ENCODE results near the gene PCDHGA10. TPM values are rescaled to one million over a fixed set of nuclear protein-coding genes. Genes with fewer than 3 reads are reported as not detected.

The PCDHGA10 gene
- total RNA-seq (under 1 TPM; 0.10 to 0.53 (median 0.32) TPM), total RNA-seq (0 to 1.9 (median 0.25) reads per million in 29 experiments)
- 0.41 TPM for total RNA-seq (2013)

DNA sequence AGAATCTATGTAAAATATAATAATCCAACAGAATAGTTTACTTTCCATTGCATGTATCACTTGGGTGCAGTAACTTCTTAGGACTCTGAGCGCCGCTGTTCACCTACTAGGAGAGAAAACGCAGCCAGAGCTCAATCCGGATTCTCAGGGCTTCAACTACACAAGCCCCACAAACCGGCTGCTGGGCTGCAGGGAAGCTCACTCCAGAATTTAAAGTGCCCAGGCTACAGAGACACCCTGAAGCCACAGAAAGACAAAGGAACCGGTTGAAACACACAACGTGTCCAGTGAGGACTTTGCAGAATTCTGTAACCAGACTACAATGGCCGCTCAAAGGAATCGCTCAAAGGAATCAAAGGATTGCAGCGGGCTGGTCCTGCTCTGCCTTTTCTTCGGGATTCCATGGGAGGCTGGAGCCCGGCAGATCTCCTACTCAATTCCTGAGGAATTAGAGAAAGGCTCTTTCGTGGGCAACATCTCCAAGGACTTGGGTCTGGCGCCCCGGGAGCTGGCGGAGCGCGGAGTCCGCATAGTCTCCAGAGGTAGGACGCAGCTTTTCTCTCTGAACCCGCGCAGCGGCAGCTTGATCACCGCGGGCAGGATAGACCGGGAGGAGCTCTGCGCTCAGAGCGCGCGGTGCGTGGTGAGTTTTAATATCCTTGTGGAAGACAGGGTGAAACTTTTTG is at the start of gene PCDHGA10:
Gene PCDHGA10, plus strand, starts transcription at position 134 of the 686 bp plus-strand sequence. Its CDS starts 189 bp downstream, at position 323.
- peak within 1 kb of the TSS; percentile 34 for H3K27ac Mint-ChIP-seq
- no peaks in the 10 kb centered on the region for H3K36me3 ChIP-seq (ENCODE audit: control insufficient read depth in 2 of 2, extremely low read depth in 1 of 2, insufficient read depth in 1 of 2, low read length in 1 of 2)
- peaks cover 22 to 35% (median 23%) of the 10 kb centered on the region in 3 donors for H3K4me1 Mint-ChIP-seq

DNA sequence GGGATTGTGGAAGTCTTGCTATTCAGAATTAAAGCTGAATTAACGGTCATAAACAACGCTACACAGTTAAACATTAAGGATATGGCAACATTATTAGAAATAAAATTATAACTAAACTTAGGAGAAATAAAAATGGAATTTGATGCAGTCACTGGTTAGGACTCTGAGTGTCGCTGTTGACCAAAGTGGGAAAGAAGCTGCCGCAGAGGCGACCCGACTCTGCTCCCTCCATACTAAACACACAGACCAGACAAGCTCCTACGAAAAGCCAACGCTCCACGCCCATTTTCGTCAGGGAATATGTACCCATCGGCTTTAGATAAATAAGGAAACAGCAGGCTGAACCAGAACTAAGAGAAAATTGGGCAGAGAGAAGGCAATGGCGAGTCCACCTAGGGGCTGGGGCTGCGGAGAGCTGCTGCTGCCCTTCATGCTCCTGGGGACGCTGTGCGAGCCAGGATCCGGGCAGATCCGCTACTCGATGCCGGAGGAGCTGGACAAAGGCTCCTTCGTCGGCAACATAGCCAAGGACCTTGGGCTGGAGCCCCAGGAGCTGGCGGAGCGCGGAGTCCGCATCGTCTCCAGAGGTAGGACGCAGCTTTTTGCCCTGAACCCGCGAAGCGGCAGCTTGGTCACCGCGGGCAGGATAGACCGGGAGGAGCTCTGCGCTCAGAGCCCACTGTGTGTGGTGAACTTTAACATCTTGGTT is 48.7 kb upstream of the PCDHGA10 start, which contains the start of gene PCDHGA5:
Gene PCDHGA5, plus strand, starts transcription at position 211 of the 709 bp plus-strand sequence. Its CDS starts 169 bp downstream, at position 380.
- no peak for DNase-seq
- peaks cover 0 to 2% (median 0%) of the 10 kb centered on the region in 3 donors for H3K4me1 Mint-ChIP-seq
- Histone ChIP-seq H3K9me3 (peaks cover 11% of the 10 kb centered on the region), H3K4me3 (ENCODE audit: control insufficient read depth in 1 of 2, extremely low read depth in 1 of 2, low read length in 1 of 2) (peak within 1 kb of the TSS in 1 of 2 donors; percentile 44), H3K4me1 (ENCODE audit: control insufficient read depth in 1 of 2, extremely low read depth in 1 of 2, insufficient read depth in 2 of 2, low read length in 2 of 2) (no peaks in the 10 kb centered on the region), H3K27me3 (replicated peaks in 1 of 2; ENCODE audit: control insufficient read depth in 2 of 2, extremely low read depth in 1 of 2, insufficient read depth in 2 of 2, low read length in 1 of 2) (peaks cover 39 to 48% of the 10 kb centered on the region in 2 experiments), H3K27ac (ENCODE audit: low read length) (no peak within 1 kb of the TSS), H3K36me3 (ENCODE audit: control insufficient read depth in 2 of 2, extremely low read depth in 1 of 2, insufficient read depth in 1 of 2, low read length in 1 of 2) (peaks cover 0 to 4% of the 10 kb centered on the region in 2 donors)
- H3K36me3 Mint-ChIP-seq = peaks cover 20% of the 10 kb centered on the region
- POLR2A ChIA-PET = no interaction called here
- peak within 1 kb of the TSS in 1 of 3 donors; percentile 11 for H3K4me3 Mint-ChIP-seq
- WGBS (ENCODE audit: insufficient coverage) = 36% methylated on average over 27 of the region's 34 CpGs
- H3K9me3 Mint-ChIP-seq = peaks cover 19 to 44% (median 41%) of the 10 kb centered on the region in 3 donors
- ATAC-seq (replicated peaks in 1 of 4) = no peak
- H3K27ac Mint-ChIP-seq = no peak within 1 kb of the TSS
- H3K27me3 Mint-ChIP-seq = peaks cover 66 to 84% of the 10 kb centered on the region in 2 donors
- CTCF ChIA-PET = no interaction called here

More for the DNA sequence above, at the start of gene PCDHGA10:
- no peaks in the 10 kb centered on the region for H3K9me3 ChIP-seq
- H3K27ac ChIP-seq (ENCODE audit: low read length) = no peak within 1 kb of the TSS
- Mint-ChIP-seq H3K9me3 (peaks cover 20 to 23% (median 21%) of the 10 kb centered on the region in 3 donors), H3K36me3 (peaks cover 18% of the 10 kb centered on the region), H3K4me3 (peak within 1 kb of the TSS; percentile 77 to 85 (median 78)), H3K27me3 (peaks cover 57 to 80% of the 10 kb centered on the region in 2 donors)
- 16% methylated on average over 23 of the region's 31 CpGs for whole genome bisulfite sequencing (ENCODE audit: insufficient coverage)
- peaks cover 0 to 18% of the 10 kb centered on the region in 2 experiments for H3K4me1 ChIP-seq (ENCODE audit: control insufficient read depth in 1 of 2, extremely low read depth in 1 of 2, insufficient read depth in 2 of 2, low read length in 2 of 2)
- H3K4me3 ChIP-seq (ENCODE audit: control insufficient read depth in 1 of 2, extremely low read depth in 1 of 2, low read length in 1 of 2) = peak within 1 kb of the TSS; percentile 41 to 68
- ChIA-PET POLR2A (interaction anchor here in 1 of 2 donors (1.3 kb wide), 1 partner anchor 151 kb away, joined by 5 read pairs; no protein-coding TSS in a partner anchor), CTCF (interaction anchor here (0.6 to 2.1 kb wide), 22 partner anchors 9 to 192 kb away, joined by 3 to 29 read pairs (median 5); partner anchors contain the start of genes PCDHGA11 (in 1 of the 2), PCDHGA12 (in 1 of the 2), PCDHGB3 (in 1 of the 2) and PCDHGB5 (in 1 of the 2))
- DNase-seq = peak in 32 of 35 experiments; percentile 15 to 69 (median 46)
- H3K27me3 ChIP-seq (replicated peaks in 1 of 2; ENCODE audit: control insufficient read depth in 2 of 2, extremely low read depth in 1 of 2, insufficient read depth in 2 of 2, low read length in 1 of 2) = peaks cover 15 to 63% of the 10 kb centered on the region in 2 experiments
- ATAC-seq (replicated peaks in 1 of 4) = peak; percentile 78 to 84 (median 82)

DNA sequence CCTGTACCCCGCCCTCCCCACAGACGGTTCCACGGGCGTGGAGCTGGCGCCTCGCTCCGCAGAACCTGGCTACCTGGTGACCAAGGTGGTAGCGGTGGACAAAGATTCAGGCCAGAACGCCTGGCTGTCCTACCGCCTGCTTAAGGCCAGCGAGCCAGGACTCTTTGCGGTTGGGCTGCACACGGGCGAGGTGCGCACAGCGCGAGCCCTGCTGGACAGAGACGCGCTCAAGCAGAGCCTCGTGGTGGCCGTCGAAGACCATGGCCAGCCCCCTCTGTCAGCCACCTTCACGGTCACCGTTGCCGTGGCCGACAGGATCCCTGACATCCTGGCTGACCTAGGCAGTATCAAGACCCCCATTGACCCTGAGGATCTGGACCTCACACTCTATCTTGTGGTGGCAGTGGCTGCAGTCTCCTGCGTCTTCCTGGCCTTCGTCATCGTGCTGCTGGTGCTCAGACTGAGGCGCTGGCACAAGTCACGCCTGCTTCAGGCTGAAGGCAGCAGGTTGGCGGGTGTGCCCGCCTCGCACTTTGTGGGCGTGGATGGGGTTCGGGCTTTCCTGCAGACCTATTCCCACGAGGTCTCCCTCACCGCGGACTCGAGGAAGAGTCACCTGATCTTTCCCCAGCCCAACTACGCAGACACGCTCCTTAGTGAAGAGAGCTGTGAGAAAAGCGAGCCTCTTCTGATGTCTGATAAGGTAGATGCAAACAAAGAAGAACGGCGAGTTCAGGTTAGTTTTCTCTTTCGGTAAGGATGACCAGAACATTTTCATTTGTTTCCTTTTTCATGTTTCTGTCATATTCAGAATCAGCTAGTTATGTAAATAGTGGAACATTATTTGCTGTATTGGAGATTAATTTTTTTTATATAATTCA is 46.5 kb upstream of the PCDHGA10 start:
- CTCF ChIA-PET = no interaction called here
- POLR2A ChIA-PET = no interaction called here
- H3K4me3 Mint-ChIP-seq = no peak overlapping the region
- no peak overlapping the region for H3K27ac Mint-ChIP-seq
- DNase-seq = no peak
- H3K36me3 ChIP-seq (ENCODE audit: control insufficient read depth in 2 of 2, extremely low read depth in 1 of 2, insufficient read depth in 1 of 2, low read length in 1 of 2) = peaks cover 0 to 8% of the 10 kb centered on the region in 2 donors
- H3K27me3 ChIP-seq (replicated peaks in 1 of 2; ENCODE audit: control insufficient read depth in 2 of 2, extremely low read depth in 1 of 2, insufficient read depth in 2 of 2, low read length in 1 of 2) = peaks cover 38 to 53% of the 10 kb centered on the region in 2 experiments
- WGBS (ENCODE audit: insufficient coverage) = 52% methylated on average over 42 of the region's 46 CpGs
- peaks cover 66 to 83% of the 10 kb centered on the region in 2 donors for H3K27me3 Mint-ChIP-seq
- peaks cover 13 to 33% (median 28%) of the 10 kb centered on the region in 3 donors for H3K9me3 Mint-ChIP-seq
- peaks cover 12% of the 10 kb centered on the region for H3K36me3 Mint-ChIP-seq
- H3K4me3 ChIP-seq (ENCODE audit: control insufficient read depth in 1 of 2, extremely low read depth in 1 of 2, low read length in 1 of 2) = peak overlapping the region in 1 of 2 donors; percentile 32
- H3K27ac ChIP-seq (ENCODE audit: low read length) = no peak overlapping the region
- peaks cover 7 to 8% (median 7%) of the 10 kb centered on the region in 3 donors for H3K4me1 Mint-ChIP-seq
- H3K4me1 ChIP-seq (ENCODE audit: control insufficient read depth in 1 of 2, extremely low read depth in 1 of 2, insufficient read depth in 2 of 2, low read length in 2 of 2) = peaks cover 0 to 4% of the 10 kb centered on the region in 2 experiments
- H3K9me3 ChIP-seq = peaks cover 11% of the 10 kb centered on the region
- ATAC-seq (replicated peaks in 1 of 4) = no peak

DNA sequence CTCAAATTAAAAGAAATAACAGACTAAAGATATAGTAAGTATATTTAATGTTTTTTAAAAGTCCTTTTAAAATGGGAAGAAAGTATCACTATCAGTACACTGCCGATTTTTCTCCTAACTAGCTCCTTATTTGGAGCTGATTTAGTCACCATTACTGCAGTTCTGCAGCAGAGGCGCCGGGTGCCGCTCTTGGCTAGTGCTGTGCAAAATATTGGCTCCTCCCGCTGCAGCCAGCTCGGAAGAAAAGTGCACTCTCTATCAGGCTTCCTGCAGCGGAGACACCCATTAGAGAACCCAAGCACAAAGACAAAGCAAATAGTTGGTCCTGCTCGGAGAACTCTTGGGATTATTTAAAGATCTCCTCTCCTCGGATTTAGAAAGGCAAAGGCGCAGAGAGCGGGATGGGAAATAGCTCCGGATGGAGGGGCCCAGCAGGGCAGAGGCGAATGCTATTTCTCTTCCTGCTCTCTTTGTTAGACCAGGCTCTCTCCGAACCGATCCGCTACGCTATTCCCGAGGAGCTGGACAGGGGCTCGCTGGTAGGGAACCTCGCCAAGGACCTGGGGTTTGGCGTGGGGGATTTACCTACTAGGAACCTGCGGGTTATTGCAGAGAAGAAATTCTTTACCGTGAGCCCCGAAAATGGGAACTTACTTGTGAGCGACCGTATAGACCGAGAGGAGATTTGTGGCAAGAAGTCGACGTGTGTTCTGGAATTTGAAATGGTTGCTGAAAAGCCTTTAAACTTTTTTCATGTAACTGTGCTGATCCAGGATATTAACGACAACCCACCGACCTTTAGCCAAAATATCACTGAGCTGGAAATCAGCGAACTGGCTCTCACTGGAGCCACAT is 42.6 kb upstream of the PCDHGA10 start, which contains the start of gene PCDHGB3:
Gene PCDHGB3, plus strand, starts transcription at position 249 of the 855 bp plus-strand sequence. Its CDS starts 153 bp downstream, at position 402.
- Mint-ChIP-seq H3K4me3 (peak within 1 kb of the TSS; percentile 66 to 80 (median 77)), H3K36me3 (peaks cover 8% of the 10 kb centered on the region), H3K27me3 (peaks cover 56 to 84% of the 10 kb centered on the region in 2 donors), H3K9me3 (peaks cover 5 to 24% (median 22%) of the 10 kb centered on the region in 3 donors), H3K4me1 (peaks cover 7 to 9% (median 8%) of the 10 kb centered on the region in 3 donors), H3K27ac (no peak within 1 kb of the TSS)
- H3K9me3 ChIP-seq = peaks cover 11% of the 10 kb centered on the region
- H3K4me1 ChIP-seq (ENCODE audit: control insufficient read depth in 1 of 2, extremely low read depth in 1 of 2, insufficient read depth in 2 of 2, low read length in 2 of 2) = peaks cover 0 to 7% of the 10 kb centered on the region in 2 experiments
- H3K27ac ChIP-seq (ENCODE audit: low read length) = no peak within 1 kb of the TSS
- CTCF ChIA-PET = interaction anchor here (0.7 to 2.5 kb wide), 16 partner anchors 11 to 1253 kb away, joined by 3 to 19 read pairs (median 4); partner anchors contain the start of genes PCDHGA1 (in 2 of the 2), PCDHGA10 (in 1 of the 2) and TAF7 (in 1 of the 2)
- H3K4me3 ChIP-seq (ENCODE audit: control insufficient read depth in 1 of 2, extremely low read depth in 1 of 2, low read length in 1 of 2) = peak within 1 kb of the TSS; percentile 12 to 58
- H3K36me3 ChIP-seq (ENCODE audit: control insufficient read depth in 2 of 2, extremely low read depth in 1 of 2, insufficient read depth in 1 of 2, low read length in 1 of 2) = peaks cover 0 to 4% of the 10 kb centered on the region in 2 donors
- peaks cover 32 to 61% of the 10 kb centered on the region in 2 experiments for H3K27me3 ChIP-seq (replicated peaks in 1 of 2; ENCODE audit: control insufficient read depth in 2 of 2, extremely low read depth in 1 of 2, insufficient read depth in 2 of 2, low read length in 1 of 2)
- POLR2A ChIA-PET = interaction anchor here in 1 of 2 donors (0.7 to 1.0 kb wide), 2 partner anchors 10 to 16 kb away, joined by 3 read pairs; partner anchors contain the start of gene PCDHGA4
- 23% methylated on average over 27 of the region's 32 CpGs for WGBS (ENCODE audit: insufficient coverage)
- ATAC-seq (replicated peaks in 1 of 4) (peak in 3 of 4 experiments; percentile 52 to 85 (median 82)), DNase-seq (peak in 19 of 35 experiments; percentile 6 to 51 (median 25))
